ENCODE data around the gene NANS.
"Not testable (repeated sequence)": the region's sequence is repeated elsewhere in the genome, so short reads cannot be mapped to it uniquely, and the experiment has no call there.

The NANS gene

DNA sequence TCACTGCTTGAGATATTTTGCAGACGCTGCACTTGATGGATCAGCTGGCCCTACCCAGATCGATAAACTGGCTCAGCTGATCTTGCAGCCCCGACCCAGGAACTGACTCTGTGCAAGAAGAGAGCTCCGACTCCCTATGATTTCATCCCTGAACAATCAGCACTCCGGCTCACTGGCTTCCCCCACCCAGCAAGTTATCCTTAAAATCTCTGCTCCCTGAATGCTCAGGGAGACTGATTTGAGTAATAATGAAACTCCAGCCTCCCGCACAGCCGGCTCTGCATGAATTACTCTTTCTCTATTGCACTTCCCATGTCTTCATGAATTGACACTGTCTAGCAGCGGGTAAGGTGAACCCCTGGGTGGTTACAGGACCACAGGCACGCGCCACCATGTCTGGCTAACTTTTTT is 16.9 kb upstream of the NANS start:
- no peak for DNase-seq

DNA sequence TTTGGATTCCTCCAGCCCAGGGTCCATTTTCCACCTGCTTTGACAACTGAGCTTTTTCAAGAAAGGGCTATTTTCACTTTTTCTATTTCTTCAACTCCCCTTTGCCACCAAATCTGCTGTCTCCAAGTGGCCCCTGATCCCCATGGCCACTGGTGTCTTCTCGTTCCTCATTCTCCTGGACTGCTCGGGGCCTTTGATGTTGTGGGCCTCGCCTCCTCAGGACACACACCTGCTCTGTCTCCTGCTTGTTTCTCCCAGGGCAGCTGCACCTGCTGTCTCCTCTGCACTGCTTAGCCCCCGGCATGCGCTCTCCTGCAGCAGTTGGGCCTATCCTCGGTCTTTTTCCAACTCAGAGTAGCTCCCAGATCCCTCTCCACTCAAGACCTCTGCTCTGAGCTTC is 16.3 kb upstream of the NANS start:
- no peak for DNase-seq

GRCh38 chr9:98043915-98044314 is 12.6 kb upstream of the NANS start:
- DNase-seq = peak; percentile 32

- peak; percentile 88 for DNase-seq
Observed at GRCh38 chr9:98045234-98046179, 11.0 kb upstream of the NANS start.

- DNase-seq = no peak
Observed at GRCh38 chr9:98046180-98046543, 10.4 kb upstream of the NANS start.

- DNase-seq = peak; percentile 67
Observed at GRCh38 chr9:98047002-98047401, 9.5 kb upstream of the NANS start.

- peak; percentile 27 for DNase-seq
Observed at GRCh38 chr9:98049288-98050072, 7.1 kb upstream of the NANS start.

- no peak for DNase-seq
Observed at GRCh38 chr9:98050351-98050750, 6.2 kb upstream of the NANS start.

DNA sequence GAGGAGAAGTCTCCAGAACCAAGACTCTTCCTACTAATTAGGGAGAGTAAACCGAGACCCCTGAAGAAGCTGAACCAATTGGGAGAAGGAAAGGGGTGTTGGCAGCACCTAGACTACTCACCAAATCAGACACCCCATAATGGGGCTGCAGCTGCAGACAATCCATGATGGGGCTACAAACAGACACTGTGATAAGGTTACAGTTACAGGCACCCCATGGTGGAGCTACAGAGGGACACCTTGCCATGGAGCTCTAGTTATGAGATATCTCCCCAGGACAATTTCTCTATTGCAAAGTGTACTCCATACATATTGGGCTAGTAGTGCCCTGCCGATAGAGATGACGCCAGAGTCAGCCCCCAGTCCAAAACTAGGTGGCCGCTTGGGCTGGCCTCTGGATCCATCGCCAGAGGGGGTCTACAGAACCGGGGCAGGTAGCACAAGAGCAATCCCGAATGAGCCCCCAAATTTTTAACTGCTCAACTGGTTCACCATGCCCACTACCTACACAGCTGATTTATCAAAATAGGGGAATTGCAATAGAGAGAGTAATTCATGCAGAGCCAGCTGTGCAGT is 2.1 kb upstream of the NANS start:
- DNase-seq = no peak

DNA sequence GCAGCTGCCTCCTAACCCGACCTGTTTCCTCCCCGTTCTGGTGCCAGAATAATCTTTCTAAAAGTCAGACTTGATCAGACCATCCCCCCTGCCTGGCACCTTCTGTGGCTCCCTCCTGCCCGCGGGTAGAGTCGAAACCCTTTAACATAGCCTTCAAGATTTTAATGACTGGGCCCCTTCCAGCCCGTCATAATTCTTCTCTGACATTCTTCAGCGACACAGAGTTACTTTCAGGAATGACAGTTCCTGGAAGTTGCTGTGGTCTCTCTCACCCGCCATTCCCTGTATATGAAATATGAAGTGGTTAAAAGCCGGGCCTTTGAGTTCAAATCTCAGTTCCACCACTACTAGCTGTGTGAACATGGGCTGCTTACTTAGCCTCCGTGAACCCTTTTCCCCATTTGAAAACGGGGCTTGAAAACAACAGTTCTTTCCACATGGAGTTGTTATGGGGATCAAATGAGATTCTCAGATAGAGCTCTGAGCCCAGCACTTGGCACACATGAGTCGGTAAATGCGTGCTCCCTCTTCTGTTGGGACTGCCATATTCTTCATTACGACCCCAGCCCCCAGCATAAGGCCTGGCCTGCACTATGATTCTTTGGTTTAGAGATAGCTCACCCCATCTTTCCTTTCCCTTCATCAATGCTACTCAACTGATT is 737 bp downstream of the NANS start:
- DNase-seq = peak; percentile 11

GRCh38 chr9:98062161-98062560 is 5.6 kb downstream of the NANS start:
- DNase-seq = no peak

GRCh38 chr9:98064623-98065392 is 8.3 kb downstream of the NANS start:
- no peak for DNase-seq

DNA sequence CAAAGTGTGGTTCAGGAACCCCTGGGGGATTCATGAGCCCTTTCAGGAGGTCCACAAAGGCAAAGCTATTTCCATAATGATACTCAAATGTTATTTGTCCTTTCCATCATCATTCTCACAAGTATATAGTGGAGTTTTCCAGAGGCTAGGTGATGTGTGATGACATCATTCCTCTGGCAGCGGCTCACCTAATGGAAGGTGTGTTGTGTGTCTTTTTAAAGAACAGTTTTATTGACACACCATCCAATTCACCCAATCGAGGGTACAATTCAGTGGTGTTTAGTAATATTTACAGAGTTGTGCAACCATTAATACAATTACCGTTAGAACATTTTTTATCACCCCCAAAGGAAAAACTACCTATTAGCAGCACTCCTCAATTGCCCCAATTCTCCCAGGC is 9.7 kb downstream of the NANS start:
- no peak for DNase-seq

GRCh38 chr9:98067184-98067583 is 10.7 kb downstream of the NANS start:
- DNase-seq = peak; percentile 47

- DNase-seq = peak; percentile 30
Observed at GRCh38 chr9:98069551-98069950, 13.0 kb downstream of the NANS start.

GRCh38 chr9:98070704-98071103 is 14.2 kb downstream of the NANS start:
- DNase-seq = no peak

DNA sequence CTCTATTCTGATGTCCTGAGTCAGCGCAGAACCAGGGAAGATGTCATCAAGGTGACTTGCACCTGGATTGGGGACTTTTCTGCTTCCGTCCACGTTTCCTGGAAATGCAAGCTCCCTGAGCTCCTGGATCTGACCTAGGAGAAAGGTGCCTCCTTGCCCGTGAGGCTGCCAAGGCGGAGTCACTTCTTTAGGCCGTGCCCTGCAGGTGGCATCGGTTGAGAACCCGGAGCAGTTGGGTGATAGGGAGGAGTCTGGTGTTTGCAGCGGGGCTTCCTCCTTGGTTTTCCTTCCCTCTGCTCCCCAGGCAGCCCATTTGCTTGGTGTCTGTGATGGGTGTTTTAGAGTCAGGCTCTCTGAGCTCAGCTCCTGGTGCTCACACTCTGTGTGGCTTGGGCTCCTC is 15.2 kb downstream of the NANS start:
- no peak for DNase-seq

DNA sequence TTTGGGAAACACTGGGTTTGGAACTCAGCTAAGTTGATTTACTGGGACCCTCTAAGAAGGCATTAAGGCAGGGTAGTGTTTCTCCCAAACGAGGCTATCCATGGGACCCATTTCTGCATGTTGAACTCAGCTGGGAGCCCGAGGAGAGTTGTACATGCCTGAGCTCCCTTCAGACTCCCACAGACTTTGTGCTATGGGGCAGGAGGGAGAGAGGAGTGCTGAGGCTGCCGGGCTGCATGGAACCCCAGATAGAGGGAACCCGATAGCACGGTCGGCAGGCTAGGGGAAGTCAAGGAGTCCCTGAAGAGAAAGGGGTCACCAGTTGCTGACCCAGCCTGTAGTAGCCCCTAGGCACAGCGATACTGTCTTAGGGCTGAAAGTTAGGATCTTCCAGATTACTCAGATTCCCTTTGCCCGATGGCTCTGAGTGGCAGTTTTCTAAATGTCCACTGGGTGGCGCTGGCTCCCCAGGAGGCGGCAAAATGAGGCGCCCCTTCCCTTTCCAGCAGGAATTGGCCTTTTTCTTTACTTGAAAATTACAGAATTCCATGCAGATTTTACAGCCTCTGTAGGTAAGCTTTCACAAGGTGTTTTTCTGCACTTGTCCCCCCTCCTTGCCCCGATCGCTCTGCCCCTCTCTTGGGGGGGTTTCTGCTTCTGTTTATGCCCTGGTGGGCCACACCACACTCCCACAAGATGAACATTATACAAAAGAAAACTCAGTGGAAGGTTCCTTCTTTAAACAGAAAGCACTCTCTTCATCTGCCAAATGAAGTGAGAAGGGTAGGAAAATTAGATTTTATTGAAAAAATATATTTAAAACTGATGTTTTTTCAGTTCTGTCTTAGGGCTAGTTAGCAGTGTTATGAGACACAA is 17.8 kb downstream of the NANS start:
- DNase-seq = peak; percentile 38

DNA sequence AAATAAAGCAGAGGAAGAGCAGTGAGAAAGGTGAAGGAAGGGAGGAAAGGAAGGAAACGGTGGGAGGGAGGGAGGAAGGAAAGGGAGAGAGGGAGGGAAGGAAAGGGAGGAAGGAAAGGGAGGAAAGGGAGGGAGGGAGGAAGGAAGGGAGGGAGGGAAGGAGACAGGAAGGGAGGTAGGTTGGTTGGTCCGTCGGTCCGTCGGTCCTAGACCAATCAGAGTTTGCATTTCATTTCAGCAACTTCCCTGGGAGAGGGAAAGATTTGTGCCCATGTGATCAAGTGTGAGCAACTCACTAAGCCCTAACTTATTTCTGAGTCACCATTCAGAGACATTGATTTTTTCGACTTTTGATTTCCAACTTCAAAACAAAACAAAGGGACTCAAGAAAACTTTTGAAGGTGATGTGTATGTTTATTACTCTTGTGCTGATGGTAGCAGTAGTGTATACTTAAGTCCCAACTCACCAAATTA is 18.8 kb downstream of the NANS start:
- DNase-seq = peak; percentile 73

DNA sequence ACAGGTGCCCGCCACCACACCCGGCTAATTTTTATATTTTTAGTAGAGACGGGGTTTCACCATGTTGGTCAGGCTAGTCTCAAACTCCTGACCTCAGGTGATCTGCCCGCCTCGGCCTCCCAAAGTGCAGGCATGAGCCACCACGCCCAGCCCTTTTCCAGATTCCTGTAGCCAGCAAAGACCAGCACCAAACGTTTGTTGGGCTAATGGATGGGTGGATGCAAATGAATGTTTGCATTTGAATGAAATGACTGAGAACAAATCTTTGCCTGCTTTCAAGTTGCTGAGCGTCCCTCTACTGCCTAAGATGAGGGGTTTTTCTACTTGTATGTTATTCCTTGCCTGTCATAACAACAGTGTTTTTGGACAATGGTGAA is 20.0 kb downstream of the NANS start:
- not testable (repeated sequence) for DNase-seq

DNA sequence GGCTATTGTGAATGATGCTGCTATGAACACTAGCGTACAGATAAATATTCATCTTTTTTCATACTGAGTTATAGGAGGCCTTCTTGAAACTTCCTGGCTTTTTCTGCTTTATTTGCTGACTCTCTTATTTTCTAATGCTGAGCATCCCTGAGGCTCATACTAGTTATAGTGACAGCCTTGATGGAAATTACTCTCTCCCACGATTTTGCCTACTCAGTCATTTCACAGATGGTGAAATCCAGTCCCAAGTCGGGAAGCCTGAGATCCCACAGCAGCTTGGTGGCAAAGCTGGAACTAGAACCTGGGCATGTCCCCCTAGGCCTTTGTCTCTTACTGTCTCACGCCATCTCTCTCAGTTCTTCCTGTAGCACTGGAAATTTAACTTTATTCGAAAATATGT is 22.4 kb downstream of the NANS start:
- no peak for DNase-seq

All from inflammatory macrophage treated with lipopolysaccharide for 4 hours (primary cell).